Mesenchymal stem cell (in vitro differentiated cells and primary cell): ENCODE data around the gene PTPRD.

ENCODE experiments used
- DNase-seq: peaks from one replicate; pipeline ENCODE4 v3.0.0-alpha.2; 2013
- H2AFZ ChIP-seq: one replicate; pipeline ENCODE4 v1.6.1; 2013; ENCODE audit warnings: low read depth, mild to moderate bottlenecking, control low read depth, inconsistent platforms, low read length, moderate library complexity
- H2AK5ac ChIP-seq: 2 replicates; pipeline ENCODE4 v1.6.1; 2013; ENCODE audit warnings: low read length, moderate library complexity, mild to moderate bottlenecking, inconsistent platforms; ENCODE audit not compliant: severe bottlenecking
- H2BK120ac ChIP-seq: one replicate; pipeline ENCODE4 v1.6.1; 2013; ENCODE audit warnings: low read depth, mild to moderate bottlenecking, inconsistent platforms, low read length, moderate library complexity
- H2BK12ac ChIP-seq, 2 experiments: one replicate each; pipeline ENCODE4 v1.6.1; 2013; ENCODE audit warnings: inconsistent platforms in 2 of 2, low read length in 2 of 2, mild to moderate bottlenecking in 2 of 2, moderate library complexity in 2 of 2, control low read depth in 1 of 2
- H2BK15ac ChIP-seq: one replicate; pipeline ENCODE4 v1.6.1; 2013; ENCODE audit warnings: mild to moderate bottlenecking, low read depth, inconsistent platforms; ENCODE audit not compliant: poor library complexity, severe bottlenecking
- H2BK5ac ChIP-seq: 2 replicates; pipeline ENCODE4 v1.6.1; 2013; ENCODE audit warnings: low read depth, mild to moderate bottlenecking, low read length, control low read depth, inconsistent platforms; ENCODE audit not compliant: poor library complexity, severe bottlenecking
- H3K14ac ChIP-seq, 2 experiments: one replicate each; pipeline ENCODE4 v1.6.1; 2013; ENCODE audit warnings: inconsistent platforms in 2 of 2, low read length in 2 of 2, control low read depth in 1 of 2, mild to moderate bottlenecking in 1 of 2, moderate library complexity in 1 of 2
- H3K18ac ChIP-seq, 2 experiments: one replicate each; pipeline ENCODE4 v1.6.1; 2013; ENCODE audit warnings: inconsistent platforms in 2 of 2, low read length in 2 of 2, control low read depth in 1 of 2, low read depth in 1 of 2, mild to moderate bottlenecking in 1 of 2
- H3K23ac ChIP-seq, 2 experiments: one replicate each; pipeline ENCODE4 v1.6.1; 2013; ENCODE audit warnings: inconsistent platforms in 2 of 2, low read length in 2 of 2, mild to moderate bottlenecking in 2 of 2, moderate library complexity in 2 of 2, control low read depth in 1 of 2
- H3K27ac ChIP-seq: 2 replicates; pipeline ENCODE4 v1.5.1; 2013; ENCODE audit warnings: mild to moderate bottlenecking, moderate library complexity, low read length, control low read depth, inconsistent platforms; ENCODE audit not compliant: poor library complexity, severe bottlenecking
- H3K27me3 ChIP-seq, 2 experiments: 2 replicates each; pipeline versions ENCODE4 v1.6.1 to v1.7.0; 2013; ENCODE audit warnings: low read length in 2 of 2, mild to moderate bottlenecking in 2 of 2, moderate library complexity in 2 of 2, control low read depth in 1 of 2, inconsistent platforms in 1 of 2; ENCODE audit not compliant: control insufficient read depth in 1 of 2, insufficient read depth in 1 of 2
- H3K36me3 ChIP-seq, 2 experiments: 2 replicates each; pipeline versions ENCODE4 v1.6.1 to v1.7.0; 2013; ENCODE audit warnings: low read length in 2 of 2, control low read depth in 1 of 2, inconsistent platforms in 1 of 2, low read depth in 1 of 2, mild to moderate bottlenecking in 1 of 2; ENCODE audit not compliant: insufficient read depth in 2 of 2, control insufficient read depth in 1 of 2
- H3K4ac ChIP-seq, 2 experiments: one replicate each; pipeline ENCODE4 v1.6.1; 2013; ENCODE audit warnings: inconsistent platforms in 2 of 2, low read length in 2 of 2, mild to moderate bottlenecking in 2 of 2, moderate library complexity in 2 of 2, control low read depth in 1 of 2, low read depth in 1 of 2
- H3K4me1 ChIP-seq: 2 replicates; pipeline ENCODE4 v1.6.1; 2013; ENCODE audit warnings: low read depth, low read length, control low read depth; ENCODE audit not compliant: control insufficient read depth, insufficient read depth
- H3K4me2 ChIP-seq: 2 replicates; pipeline ENCODE4 v1.6.1; 2013; ENCODE audit warnings: low read length, mild to moderate bottlenecking, inconsistent platforms; ENCODE audit not compliant: poor library complexity, severe bottlenecking
- H3K4me3 ChIP-seq, 2 experiments: 2 replicates each; pipeline versions ENCODE4 v1.5.1 to v1.7.0; 2013; ENCODE audit warnings: low read length in 2 of 2, mild to moderate bottlenecking in 2 of 2, control low read depth in 1 of 2, low read depth in 1 of 2; ENCODE audit not compliant: insufficient read depth in 1 of 2
- H3K79me1 ChIP-seq: replicated peaks from 2 replicates; pipeline ENCODE4 v1.6.1; 2013; ENCODE audit warnings: mild to moderate bottlenecking, control low read depth, low read length, inconsistent platforms; ENCODE audit not compliant: poor library complexity, severe bottlenecking
- H3K9ac ChIP-seq: 2 replicates; pipeline ENCODE4 v1.7.0; 2013; ENCODE audit warnings: mild to moderate bottlenecking, low read length, moderate library complexity
- H3K9me3 ChIP-seq: 2 replicates; pipeline ENCODE4 v1.7.0; 2013; ENCODE audit warnings: mild to moderate bottlenecking, low read length; ENCODE audit not compliant: control insufficient read depth
- H4K8ac ChIP-seq: one replicate; pipeline ENCODE4 v1.6.1; 2013; ENCODE audit warnings: inconsistent platforms, mild to moderate bottlenecking, low read length, moderate library complexity
- H4K91ac ChIP-seq: one replicate; pipeline ENCODE4 v1.6.1; 2013; ENCODE audit warnings: mild to moderate bottlenecking, low read length, inconsistent platforms
- WGBS: methylation state at CpG from one replicate; pipeline ENCODE4 v1.1.7; 2013; ENCODE audit warnings: mixed read lengths; 5-methylcytosine and 5-hydroxymethylcytosine counted together

The PTPRD gene

GRCh38 chr9:10045598-10045997 lies 567.2 kb downstream of the PTPRD start:
- Histone ChIP-seq H3K79me1 (no peaks in the 10 kb centered on the region), H4K91ac (no peak overlapping the region), H3K27me3 (no peaks in the 10 kb centered on the region), H3K4me3 (no peak overlapping the region), H3K9me3 (no peaks in the 10 kb centered on the region), H3K9ac (no peak overlapping the region), H3K4ac (no peak overlapping the region), H3K36me3 (no peaks in the 10 kb centered on the region), H2AK5ac (no peak overlapping the region), H4K8ac (no peak overlapping the region), H2BK120ac (no peak overlapping the region), H3K27ac (no peak overlapping the region), H3K18ac (no peak overlapping the region), H3K4me1 (no peaks in the 10 kb centered on the region), H2BK12ac (no peak overlapping the region), H3K23ac (no peak overlapping the region), H3K4me2 (no peak overlapping the region), H2BK15ac (no peak overlapping the region), H2AFZ (no peak overlapping the region), H3K14ac (no peak overlapping the region), H2BK5ac (no peak overlapping the region)
- no CpG with 5 or more reads among the region's 2 CpGs for WGBS
- DNase-seq = peak; percentile 47

DNA sequence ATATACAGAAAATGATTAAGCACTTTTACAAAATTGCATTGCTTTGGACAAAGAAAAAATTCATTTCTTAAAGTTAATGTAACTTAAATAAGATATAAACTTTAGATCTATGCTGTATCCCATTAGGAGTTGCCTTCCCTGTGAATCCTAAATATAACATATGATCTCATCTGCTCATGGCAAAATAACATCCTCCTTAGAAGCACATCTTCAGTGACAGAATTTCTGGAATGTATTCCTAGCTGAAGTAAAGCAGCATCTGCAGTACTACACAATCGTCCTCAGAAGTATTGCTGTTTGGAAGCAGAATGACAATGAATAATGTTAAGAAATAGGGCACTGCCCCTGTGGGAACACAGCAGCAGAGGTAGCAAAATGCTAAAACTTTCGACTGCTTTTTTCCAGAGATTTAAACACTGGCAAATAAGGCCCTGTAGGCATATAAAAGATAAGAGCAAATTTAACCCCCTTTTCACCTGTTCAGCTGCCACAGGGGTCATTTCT lies 571.0 kb downstream of the PTPRD start:
- Histone ChIP-seq H2BK15ac (no peak overlapping the region), H3K4ac (no peak overlapping the region), H2AFZ (no peak overlapping the region), H2AK5ac (no peak overlapping the region), H2BK12ac (no peak overlapping the region), H3K79me1 (no peaks in the 10 kb centered on the region), H3K23ac (no peak overlapping the region), H3K36me3 (no peaks in the 10 kb centered on the region), H2BK120ac (no peak overlapping the region), H3K4me2 (no peak overlapping the region), H3K4me1 (no peaks in the 10 kb centered on the region), H3K9ac (no peak overlapping the region), H3K27ac (no peak overlapping the region), H3K14ac (no peak overlapping the region), H4K8ac (no peak overlapping the region), H3K18ac (no peak overlapping the region), H3K27me3 (no peaks in the 10 kb centered on the region), H3K4me3 (no peak overlapping the region), H2BK5ac (no peak overlapping the region), H3K9me3 (no peaks in the 10 kb centered on the region), H4K91ac (no peak overlapping the region)
- 35% methylated on average over 2 of the region's 2 CpGs for WGBS
- DNase-seq = peak; percentile 35

DNA sequence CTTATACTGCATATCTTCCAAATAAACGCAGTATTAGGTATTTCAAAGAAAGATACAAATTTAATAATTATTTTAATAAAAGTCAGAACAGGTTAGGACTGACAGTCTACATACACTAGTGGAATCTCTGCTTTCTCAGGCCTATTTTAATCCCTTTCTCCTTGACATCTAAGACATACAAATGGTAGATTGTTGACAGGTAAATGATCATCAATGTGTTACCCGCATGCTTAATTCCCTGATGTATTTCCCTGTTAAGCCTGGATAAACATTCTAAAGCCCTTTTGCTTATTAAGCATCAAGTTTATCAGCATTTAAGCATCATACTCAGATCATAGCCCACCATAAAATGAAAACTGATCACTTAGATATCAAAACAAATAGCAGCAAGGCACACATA lies 576.7 kb downstream of the PTPRD start:
- Histone ChIP-seq H2AFZ (no peak overlapping the region), H3K4me3 (no peak overlapping the region), H3K79me1 (no peaks in the 10 kb centered on the region), H2BK12ac (no peak overlapping the region), H2BK120ac (no peak overlapping the region), H3K36me3 (no peaks in the 10 kb centered on the region), H4K8ac (no peak overlapping the region), H4K91ac (no peak overlapping the region), H3K27me3 (no peaks in the 10 kb centered on the region), H3K9ac (no peak overlapping the region), H2AK5ac (no peak overlapping the region), H3K27ac (no peak overlapping the region), H3K4me2 (no peak overlapping the region), H3K4ac (no peak overlapping the region), H3K18ac (no peak overlapping the region), H3K9me3 (no peaks in the 10 kb centered on the region), H2BK15ac (no peak overlapping the region), H3K23ac (no peak overlapping the region), H3K4me1 (no peaks in the 10 kb centered on the region), H3K14ac (no peak overlapping the region), H2BK5ac (no peak overlapping the region)
- DNase-seq = no peak
- 97% methylated on average over 1 of the region's 2 CpGs for WGBS

DNA sequence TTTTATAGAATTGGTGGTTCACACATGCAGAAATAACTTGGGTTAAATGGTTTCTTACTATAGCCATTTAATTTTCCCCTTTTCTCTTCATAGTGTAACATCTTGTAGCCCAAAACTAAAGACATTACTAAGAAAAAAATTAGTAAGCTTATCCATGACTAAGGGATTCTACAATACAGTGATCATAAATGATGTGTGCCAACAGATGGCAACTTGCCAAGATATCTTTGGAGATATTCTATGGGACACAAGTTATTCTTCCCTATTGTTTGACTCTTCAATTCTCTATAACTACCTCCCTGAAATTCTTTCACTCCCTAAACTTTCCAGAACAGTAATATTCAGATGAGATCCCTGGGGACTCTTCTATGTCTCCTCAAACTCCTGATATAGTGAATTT lies 580.6 kb downstream of the PTPRD start:
- Histone ChIP-seq H3K27ac (no peak overlapping the region), H3K4me1 (no peaks in the 10 kb centered on the region), H3K14ac (no peak overlapping the region), H2BK15ac (no peak overlapping the region), H3K4ac (no peak overlapping the region), H2AFZ (no peak overlapping the region), H3K36me3 (no peaks in the 10 kb centered on the region), H2AK5ac (no peak overlapping the region), H3K23ac (no peak overlapping the region), H4K8ac (no peak overlapping the region), H3K4me2 (no peak overlapping the region), H2BK120ac (no peak overlapping the region), H4K91ac (no peak overlapping the region), H3K9ac (no peak overlapping the region), H3K79me1 (no peaks in the 10 kb centered on the region), H2BK12ac (no peak overlapping the region), H2BK5ac (no peak overlapping the region), H3K9me3 (no peaks in the 10 kb centered on the region), H3K4me3 (no peak overlapping the region), H3K27me3 (no peaks in the 10 kb centered on the region), H3K18ac (no peak overlapping the region)
- DNase-seq = no peak
